Hepatocyte (in vitro differentiated cells): Measurements from ENCODE around the gene PRKG1.

Experiments used
- CTCF ChIP-seq: fragments of 200-600 bp; sonication (generic); IDR thresholded peaks from 2 replicates; pipeline ENCODE4 v1.5.1; 2016; ENCODE audit warnings: antibody characterized with exemption, mild to moderate bottlenecking; ENCODE audit not compliant: poor library complexity
- EZH2 ChIP-seq: fragments of 200-600 bp; sonication (generic); IDR thresholded peaks from 2 replicates; pipeline ENCODE4 v1.6.1; 2016; ENCODE audit warnings: antibody characterized with exemption, mild to moderate bottlenecking, borderline replicate concordance
- EZH2phosphoT487 ChIP-seq: fragments of 200-600 bp; sonication (generic); IDR thresholded peaks from one replicate; pipeline ENCODE4 v1.6.1; 2018; ENCODE audit warnings: antibody characterized with exemption, mild to moderate bottlenecking, low read depth, moderate library complexity; ENCODE audit not compliant: unreplicated experiment, severe bottlenecking

DNA sequence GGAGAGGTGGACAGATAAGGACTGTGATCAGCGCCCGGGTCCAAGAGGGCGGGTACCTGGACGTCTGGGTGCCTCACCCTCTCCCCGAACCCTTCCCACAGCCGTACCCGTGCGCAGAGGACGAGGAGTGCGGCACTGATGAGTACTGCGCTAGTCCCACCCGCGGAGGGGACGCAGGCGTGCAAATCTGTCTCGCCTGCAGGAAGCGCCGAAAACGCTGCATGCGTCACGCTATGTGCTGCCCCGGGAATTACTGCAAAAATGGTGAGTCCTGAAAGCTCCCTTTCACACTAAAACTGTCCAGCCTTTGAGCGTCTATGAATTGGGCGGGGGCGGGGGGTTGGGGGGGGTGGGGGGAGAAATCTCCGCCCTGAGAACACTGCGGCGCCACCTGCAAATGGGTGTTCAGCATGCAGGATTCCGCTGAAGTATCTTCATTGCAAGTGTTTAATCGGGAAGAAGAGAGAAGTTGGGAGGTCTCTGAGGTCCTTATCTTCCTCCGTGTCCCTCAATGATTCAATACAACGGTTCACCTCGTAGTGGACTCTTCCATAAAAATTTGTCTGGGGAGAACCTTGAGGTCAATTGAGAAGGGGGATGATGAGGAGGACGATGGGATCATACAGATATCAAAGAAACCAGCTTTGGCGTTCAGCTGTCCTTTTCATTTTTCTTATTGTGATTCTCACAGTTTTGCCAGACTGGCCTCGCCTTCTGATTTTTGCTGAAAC, 1240.7 kb downstream of the PRKG1 start:
- TF ChIP-seq CTCF (no peak), EZH2 (no peak), EZH2phosphoT487 (no peak)
